ENCODE results near the gene S100Z. TPM values are rescaled to one million over a fixed set of nuclear protein-coding genes. Genes with fewer than 3 reads are reported as not detected.
"Not testable (repeated sequence)": the region's sequence is repeated elsewhere in the genome, so short reads cannot be mapped to it uniquely, and the experiment has no call there.

S100Z gene
- total RNA-seq, 2 experiments from 2014 or later = 2.5 to 3.2 TPM

DNA sequence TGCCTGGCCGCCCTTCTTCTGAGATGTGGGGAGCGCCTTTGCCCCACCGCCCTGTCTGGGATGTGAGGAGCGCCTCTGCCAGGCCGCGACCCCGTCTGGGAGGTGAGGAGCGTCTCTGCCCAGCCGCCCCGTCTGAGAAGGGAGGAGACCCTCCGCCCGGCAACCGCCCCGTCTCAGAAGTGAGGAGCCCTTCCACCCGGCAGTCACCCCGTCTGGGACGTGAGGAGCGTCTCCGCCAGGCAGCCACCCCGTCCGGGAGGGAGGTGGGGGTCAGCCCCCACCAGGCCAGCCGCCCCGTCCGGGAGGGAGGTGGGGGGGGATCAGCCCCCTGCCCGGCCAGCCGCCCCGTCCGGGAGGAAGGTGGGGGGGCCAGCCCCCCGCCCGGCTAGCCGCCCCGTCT, 37.6 kb upstream of the S100Z start:
- ATAC-seq; CTCF ChIA-PET; H3K27ac Mint-ChIP-seq; H3K9me3 Mint-ChIP-seq (ENCODE audit: insufficient read depth); H3K36me3 Mint-ChIP-seq (ENCODE audit: low read depth); POLR2A ChIA-PET; H3K4me1 Mint-ChIP-seq (ENCODE audit: low read depth); H3K4me3 Mint-ChIP-seq; DNase-seq: not testable (repeated sequence)
- peaks cover 21% of the 10 kb centered on the region for H3K27me3 Mint-ChIP-seq (ENCODE audit: low read depth)

GRCh38 chr5:76813982-76814562, 35.7 kb upstream of the S100Z start:
- Mint-ChIP-seq H3K36me3 (ENCODE audit: low read depth) (no peaks in the 10 kb centered on the region), H3K27ac (no peak overlapping the region), H3K4me3 (no peak overlapping the region), H3K9me3 (ENCODE audit: insufficient read depth) (no peaks in the 10 kb centered on the region), H3K4me1 (ENCODE audit: low read depth) (peaks cover 11% of the 10 kb centered on the region), H3K27me3 (ENCODE audit: low read depth) (peaks cover 31% of the 10 kb centered on the region)
- CTCF ChIA-PET = no interaction called here
- no peak for ATAC-seq
- POLR2A ChIA-PET = no interaction called here
- no peak for DNase-seq

DNA sequence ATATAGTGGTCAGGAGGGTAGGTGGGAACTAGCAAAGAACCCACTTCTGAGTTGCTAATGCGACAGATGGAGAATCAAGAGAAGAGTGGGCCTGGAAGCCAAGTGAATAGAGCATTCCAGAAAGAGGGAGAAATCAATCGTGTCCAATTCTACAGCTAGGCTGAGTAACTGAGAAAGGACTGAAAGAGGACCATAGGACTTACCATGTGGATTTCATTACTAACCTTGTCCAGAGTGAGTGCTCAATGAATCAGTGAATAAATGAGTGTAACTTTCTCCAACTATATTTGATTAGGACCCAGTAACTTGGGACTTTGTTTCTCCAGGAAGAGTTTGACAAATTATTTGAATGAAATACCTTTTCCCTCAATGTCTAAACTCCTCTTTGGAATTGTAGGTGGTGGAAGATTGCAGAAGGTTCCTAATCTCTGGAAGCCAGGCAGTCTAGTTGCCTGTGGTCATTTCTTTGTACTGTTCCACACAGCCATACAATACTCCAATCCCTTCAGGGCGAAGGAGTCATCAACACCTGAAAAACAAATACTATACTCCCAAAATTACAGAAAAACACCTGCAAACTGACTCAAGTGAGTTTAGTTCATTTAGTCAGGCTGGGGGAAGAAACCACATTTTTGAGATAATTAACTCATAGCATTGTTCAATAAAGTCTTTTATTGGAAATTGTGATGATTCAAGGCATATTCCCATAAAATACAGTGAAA, 33.5 kb upstream of the S100Z start:
- Mint-ChIP-seq H3K4me1 (ENCODE audit: low read depth) (peaks cover 20% of the 10 kb centered on the region), H3K4me3 (no peak overlapping the region), H3K9me3 (ENCODE audit: insufficient read depth) (no peaks in the 10 kb centered on the region), H3K27me3 (ENCODE audit: low read depth) (peaks cover 46% of the 10 kb centered on the region), H3K27ac (no peak overlapping the region), H3K36me3 (ENCODE audit: low read depth) (no peaks in the 10 kb centered on the region)
- ATAC-seq (no peak), DNase-seq (no peak)
- ChIA-PET POLR2A (no interaction called here), CTCF (interaction anchor here (1.0 kb wide), 1 partner anchor 111 kb away, joined by 3 read pairs; no protein-coding TSS in a partner anchor)

- Mint-ChIP-seq H3K4me3 (peak within 1 kb of the TSS; percentile 76), H3K27me3 (ENCODE audit: low read depth) (peaks cover 49% of the 10 kb centered on the region), H3K9me3 (ENCODE audit: insufficient read depth) (no peaks in the 10 kb centered on the region), H3K4me1 (ENCODE audit: low read depth) (peaks cover 20% of the 10 kb centered on the region), H3K36me3 (ENCODE audit: low read depth) (no peaks in the 10 kb centered on the region), H3K27ac (no peak within 1 kb of the TSS)
- ChIA-PET POLR2A (no interaction called here), CTCF (interaction anchor here (0.9 to 1.5 kb wide), 4 partner anchors 13 to 45 kb away, joined by 3 to 4 read pairs (median 3); no protein-coding TSS in a partner anchor)
- ATAC-seq (peak; percentile 79), DNase-seq (peak; percentile 42)
Observed at GRCh38 chr5:76818844-76819831, 30.7 kb upstream of the S100Z start, which contains the start of gene F2RL1. Gene F2RL1 (plus strand): TSS chr5:76819030. CDS start chr5:76819183, 153 bp downstream.

DNA sequence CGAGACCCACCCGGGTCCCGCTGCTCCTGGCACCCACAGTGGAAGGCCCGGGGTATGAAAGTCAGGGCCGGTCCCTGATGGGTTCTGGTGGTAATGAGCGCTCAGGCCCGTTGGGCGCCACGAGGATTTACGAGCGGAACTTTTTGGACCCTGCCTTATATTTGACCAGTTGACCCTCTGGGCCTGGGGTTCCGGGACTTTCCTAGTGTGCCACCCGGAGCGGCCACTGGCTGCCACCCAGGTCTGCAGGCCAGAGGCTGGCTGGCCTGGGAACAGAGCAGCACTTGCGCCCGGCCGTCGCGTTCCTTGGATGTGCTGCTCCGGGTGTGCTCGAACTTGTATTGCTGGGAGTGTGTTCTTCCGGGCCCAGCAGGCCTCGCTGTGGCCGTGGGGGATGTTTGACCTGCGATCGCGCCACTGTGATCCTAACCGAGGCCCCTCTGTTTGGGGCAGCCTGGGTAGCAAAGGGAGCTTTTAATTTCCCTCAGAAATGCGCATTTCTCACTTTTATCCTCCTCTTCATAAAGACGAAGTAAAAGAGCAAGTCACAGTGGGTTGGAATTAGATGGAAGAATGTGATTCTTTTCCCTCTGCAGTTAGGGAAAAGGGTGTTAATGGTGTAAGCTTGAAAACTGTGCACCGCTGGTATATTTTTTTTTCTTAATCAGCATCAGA, 29.8 kb upstream of the S100Z start:
- ChIA-PET POLR2A (no interaction called here), CTCF (interaction anchor here (0.9 to 1.5 kb wide), 4 partner anchors 14 to 44 kb away, joined by 3 to 4 read pairs (median 3); no protein-coding TSS in a partner anchor)
- DNase-seq (no peak), ATAC-seq (no peak)
- Mint-ChIP-seq H3K36me3 (ENCODE audit: low read depth) (no peaks in the 10 kb centered on the region), H3K9me3 (ENCODE audit: insufficient read depth) (no peaks in the 10 kb centered on the region), H3K4me1 (ENCODE audit: low read depth) (peaks cover 17% of the 10 kb centered on the region), H3K4me3 (peak overlapping the region; percentile 76), H3K27ac (no peak overlapping the region), H3K27me3 (ENCODE audit: low read depth) (peaks cover 46% of the 10 kb centered on the region)

- no peaks in the 10 kb centered on the region for H3K36me3 Mint-ChIP-seq (ENCODE audit: low read depth)
- peak overlapping the region; percentile 76 for H3K4me3 Mint-ChIP-seq
- CTCF ChIA-PET = interaction anchor here (1.0 kb wide), 1 partner anchor 30 kb away, joined by 3 read pairs; no protein-coding TSS in a partner anchor
- H3K9me3 Mint-ChIP-seq (ENCODE audit: insufficient read depth) = no peaks in the 10 kb centered on the region
- ATAC-seq (no peak), DNase-seq (no peak)
- no peak overlapping the region for H3K27ac Mint-ChIP-seq
- H3K27me3 Mint-ChIP-seq (ENCODE audit: low read depth) = peaks cover 43% of the 10 kb centered on the region
- POLR2A ChIA-PET = no interaction called here
- peaks cover 17% of the 10 kb centered on the region for H3K4me1 Mint-ChIP-seq (ENCODE audit: low read depth)
Observed at GRCh38 chr5:76820526-76820890, 29.3 kb upstream of the S100Z start.

DNA sequence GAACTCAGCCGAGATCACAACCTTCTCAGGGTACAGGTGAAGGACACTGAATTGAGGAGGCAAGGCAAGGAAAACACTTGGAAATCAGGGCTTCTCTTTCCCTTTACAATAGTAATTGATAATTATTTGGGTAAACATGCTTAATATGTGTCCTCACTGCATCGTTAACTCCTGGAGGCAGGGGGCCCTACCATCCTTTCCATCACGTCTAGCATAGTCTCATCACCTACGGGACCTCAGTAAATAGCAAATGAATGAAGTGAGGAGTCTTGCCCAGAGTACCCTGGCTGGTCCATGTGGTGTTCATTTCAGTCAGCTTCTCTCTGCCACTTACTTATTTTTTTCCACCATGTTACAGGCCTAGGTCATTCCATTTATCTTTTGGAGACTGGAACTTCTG, 28.7 kb upstream of the S100Z start:
- H3K36me3 Mint-ChIP-seq (ENCODE audit: low read depth) = no peaks in the 10 kb centered on the region
- ChIA-PET POLR2A (no interaction called here), CTCF (no interaction called here)
- peaks cover 41% of the 10 kb centered on the region for H3K27me3 Mint-ChIP-seq (ENCODE audit: low read depth)
- no peak for ATAC-seq
- H3K9me3 Mint-ChIP-seq (ENCODE audit: insufficient read depth) = no peaks in the 10 kb centered on the region
- H3K27ac Mint-ChIP-seq = no peak overlapping the region
- H3K4me3 Mint-ChIP-seq = no peak overlapping the region
- DNase-seq = no peak
- H3K4me1 Mint-ChIP-seq (ENCODE audit: low read depth) = peaks cover 17% of the 10 kb centered on the region

- H3K9me3 Mint-ChIP-seq (ENCODE audit: insufficient read depth); DNase-seq; H3K4me3 Mint-ChIP-seq; H3K36me3 Mint-ChIP-seq (ENCODE audit: low read depth); POLR2A ChIA-PET; CTCF ChIA-PET; ATAC-seq; H3K27ac Mint-ChIP-seq: not testable (repeated sequence)
- peaks cover 31% of the 10 kb centered on the region for H3K27me3 Mint-ChIP-seq (ENCODE audit: low read depth)
- peaks cover 17% of the 10 kb centered on the region for H3K4me1 Mint-ChIP-seq (ENCODE audit: low read depth)
Observed at GRCh38 chr5:76822105-76822731, 27.6 kb upstream of the S100Z start.

DNA sequence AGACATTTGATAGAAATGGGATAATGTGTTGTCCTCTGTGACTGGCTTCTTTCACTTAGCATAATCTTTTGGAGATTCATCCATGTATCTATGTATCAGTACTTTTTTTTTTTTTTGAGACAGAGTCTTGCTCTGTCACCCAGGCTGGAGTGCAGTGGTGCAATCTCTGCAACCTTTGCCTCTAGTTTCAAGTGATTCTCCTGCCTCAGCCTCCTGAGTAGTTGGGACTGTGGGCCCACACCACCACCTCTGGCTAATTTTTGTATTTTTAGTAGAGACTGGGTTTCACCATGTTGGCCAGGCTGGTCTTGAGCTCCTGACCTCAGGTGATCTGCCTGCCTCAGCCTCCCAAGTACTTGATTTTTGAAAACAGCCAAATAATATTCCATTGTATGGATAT, 23.4 kb upstream of the S100Z start:
- POLR2A ChIA-PET, CTCF ChIA-PET, ATAC-seq: not testable (repeated sequence)

GRCh38 chr5:76831110-76831452, 18.7 kb upstream of the S100Z start:
- Mint-ChIP-seq H3K4me3 (no peak overlapping the region), H3K27ac (no peak overlapping the region), H3K9me3 (ENCODE audit: insufficient read depth) (no peaks in the 10 kb centered on the region), H3K4me1 (ENCODE audit: low read depth) (no peaks in the 10 kb centered on the region), H3K36me3 (ENCODE audit: low read depth) (no peaks in the 10 kb centered on the region), H3K27me3 (ENCODE audit: low read depth) (peaks cover under 1% of the 10 kb centered on the region)
- DNase-seq = no peak
- ChIA-PET POLR2A (no interaction called here), CTCF (no interaction called here)
- ATAC-seq = no peak

More for the DNA sequence above, 23.4 kb upstream of the S100Z start:
- not testable (repeated sequence) for H3K4me3 Mint-ChIP-seq; H3K27me3 Mint-ChIP-seq (ENCODE audit: low read depth); H3K9me3 Mint-ChIP-seq (ENCODE audit: insufficient read depth); H3K36me3 Mint-ChIP-seq (ENCODE audit: low read depth); H3K4me1 Mint-ChIP-seq (ENCODE audit: low read depth); H3K27ac Mint-ChIP-seq; DNase-seq

GRCh38 chr5:76836181-76836580, 13.6 kb upstream of the S100Z start:
- Mint-ChIP-seq H3K27ac (no peak overlapping the region), H3K4me3 (no peak overlapping the region), H3K27me3 (ENCODE audit: low read depth) (no peaks in the 10 kb centered on the region), H3K9me3 (ENCODE audit: insufficient read depth) (no peaks in the 10 kb centered on the region), H3K4me1 (ENCODE audit: low read depth) (no peaks in the 10 kb centered on the region), H3K36me3 (ENCODE audit: low read depth) (no peaks in the 10 kb centered on the region)
- ATAC-seq = no peak
- ChIA-PET POLR2A (no interaction called here), CTCF (no interaction called here)
- no peak for DNase-seq
